ENCODE measurements around the gene ASAP2. TPM values are rescaled to one million over a fixed set of nuclear protein-coding genes. Genes with fewer than 3 reads are reported as not detected.
A peak's percentile ranks its signal among the peaks of the same experiment; 100 is the strongest.

The ASAP2 gene
- polyA plus RNA-seq, 1 donor (not counting 4 experiments of a cell fraction or from before 2014, with no cell fraction given), result 54.2 TPM

DNA sequence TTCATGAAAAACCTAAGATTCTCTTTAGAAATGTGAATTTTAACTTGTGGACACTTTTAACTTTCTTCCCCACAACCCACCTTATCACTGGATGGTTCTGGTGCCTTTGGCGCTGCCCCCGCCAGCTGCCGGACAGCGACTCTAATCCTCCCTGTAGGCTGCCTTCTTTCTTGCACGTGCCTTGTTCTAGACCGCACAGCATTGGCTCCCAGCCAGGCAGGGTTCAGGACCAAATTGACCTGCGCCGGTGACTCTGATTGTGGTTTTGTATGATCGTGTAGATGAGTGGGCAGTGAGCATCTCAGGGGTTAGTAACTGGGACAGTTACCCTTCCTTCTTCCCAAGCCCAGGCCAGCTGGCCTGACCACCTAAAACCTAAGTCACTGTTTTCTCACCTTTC, 106.8 kb downstream of the ASAP2 start:
- TF ChIP-seq, protein P1, sequence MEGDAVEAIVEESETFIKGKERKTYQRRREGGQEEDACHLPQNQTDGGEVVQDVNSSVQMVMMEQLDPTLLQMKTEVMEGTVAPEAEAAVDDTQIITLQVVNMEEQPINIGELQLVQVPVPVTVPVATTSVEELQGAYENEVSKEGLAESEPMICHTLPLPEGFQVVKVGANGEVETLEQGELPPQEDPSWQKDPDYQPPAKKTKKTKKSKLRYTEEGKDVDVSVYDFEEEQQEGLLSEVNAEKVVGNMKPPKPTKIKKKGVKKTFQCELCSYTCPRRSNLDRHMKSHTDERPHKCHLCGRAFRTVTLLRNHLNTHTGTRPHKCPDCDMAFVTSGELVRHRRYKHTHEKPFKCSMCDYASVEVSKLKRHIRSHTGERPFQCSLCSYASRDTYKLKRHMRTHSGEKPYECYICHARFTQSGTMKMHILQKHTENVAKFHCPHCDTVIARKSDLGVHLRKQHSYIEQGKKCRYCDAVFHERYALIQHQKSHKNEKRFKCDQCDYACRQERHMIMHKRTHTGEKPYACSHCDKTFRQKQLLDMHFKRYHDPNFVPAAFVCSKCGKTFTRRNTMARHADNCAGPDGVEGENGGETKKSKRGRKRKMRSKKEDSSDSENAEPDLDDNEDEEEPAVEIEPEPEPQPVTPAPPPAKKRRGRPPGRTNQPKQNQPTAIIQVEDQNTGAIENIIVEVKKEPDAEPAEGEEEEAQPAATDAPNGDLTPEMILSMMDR (optimal IDR thresholded peaks at IDR 0.05 in 1 of 3, IDR thresholded peaks at IDR 0.05 in 1 of 3, conservative IDR thresholded peaks at IDR 0.05 in 1 of 3; ENCODE audit: extremely low read depth in 1 of 3, insufficient read depth in 2 of 3, low read length in 3 of 3), result no peak
- TF ChIP-seq EZH2 (IDR thresholded peaks at IDR 0.05; ENCODE audit: low read length), result no peak
- no peak overlapping the region for H3K4me2 ChIP-seq (ENCODE audit: control insufficient read depth, extremely low read depth, insufficient read depth, low read depth, low read length)
- no peaks in the 10 kb centered on the region for H4K20me1 ChIP-seq (ENCODE audit: control insufficient read depth, extremely low read depth, insufficient read depth, low read length)
- no peaks in the 10 kb centered on the region for H3K27me3 ChIP-seq (ENCODE audit: control insufficient read depth, extremely low read depth, insufficient read depth, low read length)
- peak overlapping the region; percentile 17 for H3K27ac ChIP-seq (ENCODE audit: control insufficient read depth, insufficient read depth, low read length)
- peaks cover under 1 to 26% of the 10 kb centered on the region in 2 experiments for H3K36me3 ChIP-seq (ENCODE audit: control insufficient read depth in 2 of 2, extremely low read depth in 1 of 2, insufficient read depth in 2 of 2, low read length in 2 of 2)
- dilution Hi-C loops (cut with MboI; ENCODE audit: extremely low pct_ligation_motif_present, low sequenced_read_pairs), result no loop called here
- peaks cover 65% of the 10 kb centered on the region for H3K79me2 ChIP-seq (ENCODE audit: control insufficient read depth, insufficient read depth, low read length)
- no peaks in the 10 kb centered on the region for H3K9me3 ChIP-seq (ENCODE audit: control insufficient read depth, low read depth, low read length)
- peaks cover 3% of the 10 kb centered on the region for H3K9me1 ChIP-seq (ENCODE audit: control insufficient read depth, extremely low read depth, insufficient read depth, low read length)
- FAIRE-seq, result no peak
- no peak overlapping the region for H3K4me3 ChIP-seq (ENCODE audit: control insufficient read depth in 2 of 3, extremely low read depth in 1 of 3, insufficient read depth in 2 of 3, low read depth in 1 of 3, low read length in 3 of 3)
- DNase-seq (ENCODE audit: low read depth, low spot score), result no peak
- H3K4me1 ChIP-seq (ENCODE audit: control insufficient read depth, extremely low read depth, insufficient read depth, low read length), result peaks cover 65% of the 10 kb centered on the region
- H2AFZ ChIP-seq (ENCODE audit: control insufficient read depth, low read length), result no peak overlapping the region
- no peak overlapping the region for H3K9ac ChIP-seq (ENCODE audit: control insufficient read depth, extremely low read depth, insufficient read depth, low read length)

GRCh38 chr2:9315280-9315847, 108.8 kb downstream of the ASAP2 start:
- TF ChIP-seq, protein P1 (optimal IDR thresholded peaks at IDR 0.05 in 1 of 3, IDR thresholded peaks at IDR 0.05 in 1 of 3, conservative IDR thresholded peaks at IDR 0.05 in 1 of 3; ENCODE audit: extremely low read depth in 1 of 3, insufficient read depth in 2 of 3, low read length in 3 of 3), result no peak
- TF ChIP-seq EZH2 (IDR thresholded peaks at IDR 0.05; ENCODE audit: low read length), result no peak
- dilution Hi-C loops (cut with MboI; ENCODE audit: extremely low pct_ligation_motif_present, low sequenced_read_pairs), result no loop called here

More at GRCh38 chr2:9315280-9315847, 108.8 kb downstream of the ASAP2 start:
- Histone ChIP-seq H3K9me1 (ENCODE audit: control insufficient read depth, extremely low read depth, insufficient read depth, low read length) (peaks cover 5% of the 10 kb centered on the region), H3K9ac (ENCODE audit: control insufficient read depth, extremely low read depth, insufficient read depth, low read length) (peak overlapping the region; percentile 48), H3K4me2 (ENCODE audit: control insufficient read depth, extremely low read depth, insufficient read depth, low read depth, low read length) (peak overlapping the region; percentile 30), H3K9me3 (ENCODE audit: control insufficient read depth, low read depth, low read length) (no peaks in the 10 kb centered on the region), H2AFZ (ENCODE audit: control insufficient read depth, low read length) (no peak overlapping the region), H3K79me2 (ENCODE audit: control insufficient read depth, insufficient read depth, low read length) (peaks cover 66% of the 10 kb centered on the region), H3K27ac (ENCODE audit: control insufficient read depth, insufficient read depth, low read length) (peak overlapping the region; percentile 73), H4K20me1 (ENCODE audit: control insufficient read depth, extremely low read depth, insufficient read depth, low read length) (no peaks in the 10 kb centered on the region), H3K4me1 (ENCODE audit: control insufficient read depth, extremely low read depth, insufficient read depth, low read length) (peaks cover 60% of the 10 kb centered on the region), H3K27me3 (ENCODE audit: control insufficient read depth, extremely low read depth, insufficient read depth, low read length) (no peaks in the 10 kb centered on the region), H3K4me3 (ENCODE audit: control insufficient read depth in 2 of 3, extremely low read depth in 1 of 3, insufficient read depth in 2 of 3, low read depth in 1 of 3, low read length in 3 of 3) (no peak overlapping the region), H3K36me3 (ENCODE audit: control insufficient read depth in 2 of 2, extremely low read depth in 1 of 2, insufficient read depth in 2 of 2, low read length in 2 of 2) (peaks cover 4 to 32% of the 10 kb centered on the region in 2 experiments)
- FAIRE-seq (peak; percentile 89), DNase-seq (ENCODE audit: low read depth, low spot score) (peak; percentile 83)
